NCI-H2227 treated with DMSO at 0.1 percent for 48 hours (cell line): ENCODE data around the gene PTPN14.
A peak's percentile ranks its signal among the peaks of the same experiment; 100 is the strongest.

Source experiments
- DNase-seq: peaks from one replicate; lab custom pipeline; 2025; lab: John Stamatoyannopoulos, UW

The PTPN14 gene

DNA sequence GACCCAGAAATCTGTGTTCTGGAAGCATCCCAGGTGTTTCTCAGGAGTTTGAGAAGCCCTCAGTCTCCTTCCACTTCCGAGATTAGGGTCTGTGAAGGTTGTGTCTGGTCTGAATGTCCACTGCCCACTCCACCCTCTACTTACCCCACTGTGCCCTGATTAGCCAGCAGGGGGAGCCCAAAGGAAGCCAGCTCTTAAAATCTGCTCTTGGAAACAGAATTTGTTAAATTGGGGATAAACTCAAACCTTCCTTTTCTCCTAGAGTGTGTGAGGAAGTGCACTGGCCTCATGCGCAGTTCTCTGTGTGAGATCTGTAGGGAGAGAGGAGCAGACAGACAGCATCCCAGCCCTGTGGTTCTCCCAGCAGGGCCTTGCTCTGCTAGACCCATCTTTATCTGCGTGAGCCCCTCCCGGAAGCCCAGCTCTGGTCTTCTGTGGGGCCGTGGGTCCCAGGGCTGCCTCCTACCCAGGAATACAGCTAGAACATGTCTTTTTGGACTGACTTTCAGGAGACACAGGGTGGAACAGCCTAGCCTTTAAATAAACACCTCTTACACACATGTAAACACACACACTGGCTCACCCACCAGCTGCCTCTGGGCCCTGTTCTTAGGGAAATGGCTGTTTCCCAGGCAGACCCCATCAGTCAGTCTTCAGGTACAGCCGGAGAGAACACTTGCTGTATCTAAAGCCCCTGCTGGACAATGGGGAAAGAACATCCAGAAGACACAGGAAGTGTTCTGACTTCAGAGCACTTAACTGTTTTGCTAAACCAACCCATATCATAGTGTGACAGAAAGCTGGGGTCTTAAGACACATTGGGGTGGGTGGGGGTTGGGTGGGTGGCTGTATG, 218.2 kb downstream of the PTPN14 start:
- peak; percentile 27 for DNase-seq

DNA sequence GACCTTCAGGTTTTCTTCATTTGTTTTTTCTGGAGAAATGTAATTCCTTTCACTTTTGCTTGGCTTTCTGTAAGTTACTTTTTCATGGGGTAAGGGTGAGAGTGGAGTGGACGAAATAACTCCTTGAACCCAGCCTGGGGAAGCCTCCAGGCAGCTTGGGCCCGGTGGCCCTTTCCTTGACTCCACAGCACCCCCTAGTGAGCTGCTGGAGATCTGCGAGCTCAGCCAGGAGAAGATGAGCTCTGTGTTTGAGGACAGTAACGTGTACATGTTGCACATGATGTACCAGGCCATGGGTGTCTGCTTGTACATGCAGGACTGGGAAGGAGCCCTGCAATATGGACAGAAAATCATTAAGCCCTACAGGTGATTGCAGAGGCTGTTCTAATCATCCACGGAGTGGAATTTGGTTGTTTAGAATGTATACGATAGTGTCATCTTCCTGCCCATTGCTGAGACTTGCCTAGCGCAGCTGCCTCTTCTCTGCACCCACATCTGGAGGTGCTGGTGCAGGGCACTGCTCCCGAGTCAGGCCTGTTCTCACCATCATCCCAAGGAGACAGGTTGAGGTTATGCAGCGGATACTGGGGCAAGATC, 219.5 kb downstream of the PTPN14 start:
- no peak for DNase-seq

GRCh38 chr1:214331180-214331579, 220.2 kb downstream of the PTPN14 start:
- DNase-seq, result no peak

- no peak for DNase-seq
Observed at GRCh38 chr1:214330715-214331114, 220.7 kb downstream of the PTPN14 start.

DNA sequence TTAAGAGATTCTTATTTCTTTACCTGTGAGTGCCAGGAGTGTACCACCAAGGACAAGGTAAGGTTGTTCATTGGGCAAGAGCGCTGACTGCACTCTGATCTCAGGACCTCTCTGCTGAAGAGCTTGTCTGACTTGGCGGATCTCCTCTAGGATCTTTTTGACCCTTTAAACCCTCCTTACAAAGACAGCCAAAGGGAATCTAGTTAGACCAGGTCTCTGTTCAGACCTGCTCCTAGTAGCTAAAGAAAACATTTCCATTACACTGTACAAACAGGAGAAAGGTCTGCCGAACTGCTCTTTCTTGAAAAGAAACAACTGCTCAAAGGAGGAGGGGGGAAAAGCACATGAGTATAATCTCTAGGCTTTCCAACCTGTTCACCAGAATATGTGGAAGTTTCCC, 221.2 kb downstream of the PTPN14 start:
- no peak for DNase-seq

DNA sequence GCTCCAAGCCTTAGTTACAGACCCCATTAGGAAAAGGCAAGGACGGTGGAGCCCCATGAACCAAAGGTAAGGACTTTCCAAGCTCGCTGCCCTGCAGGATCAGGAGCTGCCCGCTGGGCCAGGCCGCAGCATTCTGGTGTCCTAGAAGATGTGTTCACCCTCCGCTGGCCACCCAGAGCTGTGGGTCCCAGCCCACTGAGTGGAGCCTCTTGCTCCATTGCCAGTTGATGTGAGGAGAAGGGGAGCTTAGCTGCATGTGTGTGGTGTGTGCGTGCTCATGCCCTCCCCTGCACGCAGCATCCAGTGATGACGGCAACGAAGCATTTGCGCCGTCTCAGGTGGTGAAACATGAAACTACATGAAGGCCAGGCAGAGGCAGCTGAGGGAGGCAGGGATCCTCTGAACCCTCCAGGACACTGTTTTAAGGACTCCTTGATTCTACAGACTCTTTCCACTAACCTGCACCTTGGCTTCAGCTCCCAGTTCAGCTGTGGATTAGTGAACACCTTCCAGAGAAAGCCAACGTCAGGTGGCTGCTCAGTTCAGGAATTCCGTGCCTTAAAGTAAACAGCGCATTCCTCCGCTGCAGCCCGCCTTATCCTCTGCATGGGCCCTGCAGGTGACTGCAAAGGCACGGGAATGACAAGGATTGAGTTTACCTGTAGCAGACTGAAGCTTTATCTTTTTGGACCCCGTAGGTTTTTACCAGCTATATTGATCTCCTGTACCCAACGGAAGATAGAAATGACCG, 221.8 kb downstream of the PTPN14 start:
- DNase-seq, result no peak

DNA sequence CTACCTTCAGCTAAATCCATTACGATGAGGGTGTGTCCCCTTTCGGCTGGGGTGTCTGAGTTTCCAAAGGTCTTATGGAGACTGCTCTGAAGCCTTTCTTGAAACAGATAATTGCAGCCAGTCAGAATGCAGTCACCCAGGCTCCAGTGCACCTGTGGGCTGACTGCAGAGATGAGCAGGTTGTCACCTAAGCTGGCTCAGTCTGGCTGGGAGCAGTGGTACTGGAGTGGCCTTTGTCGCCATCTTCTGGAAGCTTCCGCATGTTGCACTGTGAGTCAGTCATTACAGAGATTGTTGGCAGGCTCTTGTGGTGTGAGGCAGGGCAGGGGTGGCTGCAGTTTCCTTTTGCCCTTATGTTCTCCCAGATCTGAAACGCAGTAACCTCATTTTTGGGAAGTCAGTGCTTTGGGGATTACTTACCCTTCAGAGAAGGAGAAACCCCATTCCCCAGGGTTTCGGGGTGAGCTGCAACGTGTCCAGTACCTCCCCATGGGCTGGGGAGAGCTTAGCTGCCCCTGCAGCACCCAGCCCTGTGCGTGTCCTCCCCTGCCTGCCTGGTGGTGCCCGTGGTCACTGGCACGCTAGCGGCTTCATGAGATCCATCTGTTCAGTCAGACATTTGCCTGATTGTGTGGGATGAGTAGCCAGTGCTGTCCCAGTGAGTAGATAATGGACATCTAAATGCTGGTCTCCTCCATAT, 222.5 kb downstream of the PTPN14 start:
- peak; percentile 85 for DNase-seq

DNA sequence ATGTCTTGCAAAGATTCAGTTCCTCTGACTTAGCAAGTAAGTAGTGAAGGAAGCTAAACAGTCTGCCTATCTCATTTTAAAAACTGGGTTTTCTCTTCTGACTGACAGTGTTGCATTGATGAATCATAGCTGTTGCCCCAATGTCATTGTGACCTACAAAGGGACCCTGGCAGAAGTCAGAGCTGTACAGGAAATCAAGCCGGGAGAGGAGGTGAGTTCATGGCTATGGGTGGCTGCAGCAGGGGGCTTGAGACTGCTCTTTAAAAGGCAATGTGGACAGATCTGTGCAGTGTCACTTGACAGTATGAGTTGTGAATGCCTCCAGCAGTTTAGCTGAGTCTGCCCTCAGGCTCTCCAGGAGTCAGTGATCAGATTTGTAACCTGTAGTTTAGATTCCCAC, 223.9 kb downstream of the PTPN14 start:
- no peak for DNase-seq

DNA sequence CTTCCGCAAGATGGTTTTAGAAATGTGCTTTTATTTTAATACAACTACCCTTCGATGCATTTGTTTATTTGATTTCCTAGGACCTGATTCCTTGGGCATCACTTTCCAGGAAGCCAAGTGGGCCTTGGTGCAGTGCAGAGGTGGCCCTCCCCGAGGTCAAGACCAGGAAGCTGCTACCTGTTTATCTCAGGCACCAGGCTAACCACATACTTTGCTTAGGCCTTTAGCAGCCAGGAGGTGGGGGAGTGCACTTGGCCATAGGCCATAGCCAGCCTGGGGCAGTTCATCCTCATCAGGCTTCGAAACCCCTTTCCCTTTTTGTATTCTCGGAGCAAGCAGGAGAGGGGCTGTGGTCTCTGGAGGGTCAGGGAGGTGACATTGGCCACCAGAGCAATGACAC, 225.0 kb downstream of the PTPN14 start:
- no peak for DNase-seq

- DNase-seq, result peak; percentile 89
Observed at GRCh38 chr1:214324896-214325800, 226.3 kb downstream of the PTPN14 start.

DNA sequence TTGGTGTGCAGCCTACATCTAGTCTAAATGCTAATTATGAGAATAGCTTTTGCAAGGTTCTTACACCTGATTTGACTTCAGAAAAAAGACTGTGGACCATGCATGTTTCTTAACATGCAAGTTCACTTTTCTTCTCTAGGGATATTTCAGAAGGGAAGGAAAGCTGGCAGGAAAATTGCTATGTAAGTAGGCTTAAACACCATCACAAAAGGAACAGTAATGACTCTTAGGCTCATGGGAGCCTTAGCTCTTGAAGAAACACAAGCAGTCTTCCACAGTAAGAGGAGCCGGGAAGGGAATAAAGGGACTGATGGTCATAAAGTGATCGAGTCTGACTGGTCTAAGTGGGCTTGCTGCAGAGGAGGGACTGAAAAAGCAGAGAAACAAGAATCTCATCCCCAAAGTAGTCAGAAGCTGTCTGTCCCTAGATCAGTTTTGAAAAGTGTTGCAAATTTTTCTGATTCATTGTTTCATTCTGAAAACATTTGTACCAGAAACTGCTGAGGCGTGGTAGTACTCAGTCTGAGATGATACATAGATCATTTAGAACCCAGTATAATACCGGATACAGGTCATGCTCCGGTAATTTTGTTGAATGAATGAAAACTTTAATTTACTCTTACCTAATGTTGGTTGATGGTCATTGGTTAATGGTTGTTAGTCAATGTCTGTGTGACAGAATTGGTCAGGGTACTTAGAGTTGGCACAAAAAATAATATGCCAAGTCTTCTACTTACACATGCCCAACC, 229.5 kb downstream of the PTPN14 start:
- DNase-seq, result peak; percentile 61

DNA sequence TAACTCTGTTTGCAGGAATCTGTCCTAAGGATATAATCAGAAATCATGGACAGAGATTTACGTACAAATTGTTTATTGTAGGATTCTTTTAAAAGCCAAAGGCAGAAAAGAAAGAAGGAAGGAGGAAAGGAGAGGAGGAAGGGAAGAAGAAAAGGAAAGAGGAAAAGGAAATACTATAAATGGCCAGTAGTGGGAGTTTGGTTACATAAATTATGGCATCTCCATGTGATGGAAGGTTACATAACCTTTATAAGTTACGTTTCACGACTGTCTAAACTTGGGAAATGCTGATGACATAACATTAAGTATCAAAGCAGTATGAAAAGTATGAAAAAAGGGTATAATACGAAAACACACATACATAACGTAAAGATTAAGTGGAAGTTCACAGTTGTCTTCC, 231.5 kb downstream of the PTPN14 start:
- no peak for DNase-seq

- DNase-seq, result no peak
Observed at GRCh38 chr1:214318956-214319736, 232.3 kb downstream of the PTPN14 start.

GRCh38 chr1:214318356-214318755, 233.0 kb downstream of the PTPN14 start:
- no peak for DNase-seq

- no peak for DNase-seq
Observed at GRCh38 chr1:214317734-214318133, 233.7 kb downstream of the PTPN14 start.

GRCh38 chr1:214317300-214317699, 234.1 kb downstream of the PTPN14 start:
- no peak for DNase-seq

DNA sequence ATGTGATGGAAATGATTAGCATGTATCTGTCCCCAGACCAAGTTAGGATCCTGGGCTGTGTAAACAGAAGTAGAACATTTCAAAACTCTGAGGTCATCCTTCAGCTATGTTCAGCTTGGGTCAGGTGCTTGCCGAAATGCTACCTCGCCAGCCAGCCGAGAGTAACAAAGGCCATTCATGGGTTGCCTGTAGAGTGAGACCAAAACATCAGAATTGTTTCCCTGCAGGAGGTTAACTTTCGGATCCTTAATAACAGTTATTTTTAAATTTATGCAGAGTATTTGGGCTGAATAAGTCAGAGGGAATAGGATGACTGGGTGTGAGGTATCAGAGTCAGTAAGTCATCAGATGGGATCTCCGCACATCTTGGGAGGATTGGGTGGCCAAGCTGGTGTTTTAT, 234.8 kb downstream of the PTPN14 start:
- DNase-seq, result no peak

DNA sequence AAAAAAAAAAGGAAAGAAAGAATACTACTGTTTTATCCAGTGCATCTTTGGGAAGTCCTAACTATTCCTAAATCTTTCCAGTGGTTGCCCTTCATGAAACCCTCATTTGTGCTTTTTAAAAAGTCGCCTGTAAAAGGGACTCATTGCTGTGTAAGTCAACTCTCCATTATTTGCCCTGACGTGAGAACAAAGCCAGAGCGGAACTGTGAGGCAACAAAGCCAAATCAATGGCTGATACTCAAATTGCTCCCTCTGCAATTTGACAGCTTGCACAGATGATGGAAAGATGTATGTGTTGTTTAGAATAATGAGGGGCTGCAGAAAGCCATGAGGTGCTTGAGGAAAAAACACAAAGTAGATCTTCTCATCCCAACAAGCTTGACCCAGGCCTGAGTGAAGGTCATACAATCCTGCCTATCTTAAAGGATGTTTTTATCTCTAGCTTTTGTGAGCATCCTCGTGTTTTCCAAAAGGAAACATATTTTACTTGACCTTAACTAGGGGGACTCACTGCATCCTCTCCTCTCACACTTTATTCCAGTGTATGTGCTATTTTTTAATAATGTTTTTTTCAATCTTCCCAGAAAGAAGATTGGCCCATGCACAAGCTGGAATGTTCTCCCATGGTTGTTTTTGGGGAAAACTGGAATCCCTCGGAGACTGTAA, 237.1 kb downstream of the PTPN14 start:
- DNase-seq, result peak; percentile 59

GRCh38 chr1:214312530-214313051, 238.8 kb downstream of the PTPN14 start:
- no peak for DNase-seq
